ENCODE results near the gene FOXK1.

GRCh38 chr7:4815121-4815520, 133.0 kb downstream of the FOXK1 start:
- TF ChIP-seq POLR2AphosphoS5 (IDR thresholded peaks at IDR 0.05; ENCODE audit: low read depth) (no peak), CTCF (conservative IDR thresholded peaks at IDR 0.05; ENCODE audit: low read depth in 2 of 2) (no peak), EZH2 (IDR thresholded peaks at IDR 0.05; ENCODE audit: low read depth, unreplicated experiment) (no peak), JUNB (IDR thresholded peaks at IDR 0.05; ENCODE audit: unreplicated experiment) (no peak), CREB1 (CRISPR knock-in tag; IDR thresholded peaks at IDR 0.05; ENCODE audit: low read depth) (no peak), ZNF331 (CRISPR knock-in tag; IDR thresholded peaks at IDR 0.05; ENCODE audit: low read depth) (no peak)
- TF ChIP-seq, protein P1, sequence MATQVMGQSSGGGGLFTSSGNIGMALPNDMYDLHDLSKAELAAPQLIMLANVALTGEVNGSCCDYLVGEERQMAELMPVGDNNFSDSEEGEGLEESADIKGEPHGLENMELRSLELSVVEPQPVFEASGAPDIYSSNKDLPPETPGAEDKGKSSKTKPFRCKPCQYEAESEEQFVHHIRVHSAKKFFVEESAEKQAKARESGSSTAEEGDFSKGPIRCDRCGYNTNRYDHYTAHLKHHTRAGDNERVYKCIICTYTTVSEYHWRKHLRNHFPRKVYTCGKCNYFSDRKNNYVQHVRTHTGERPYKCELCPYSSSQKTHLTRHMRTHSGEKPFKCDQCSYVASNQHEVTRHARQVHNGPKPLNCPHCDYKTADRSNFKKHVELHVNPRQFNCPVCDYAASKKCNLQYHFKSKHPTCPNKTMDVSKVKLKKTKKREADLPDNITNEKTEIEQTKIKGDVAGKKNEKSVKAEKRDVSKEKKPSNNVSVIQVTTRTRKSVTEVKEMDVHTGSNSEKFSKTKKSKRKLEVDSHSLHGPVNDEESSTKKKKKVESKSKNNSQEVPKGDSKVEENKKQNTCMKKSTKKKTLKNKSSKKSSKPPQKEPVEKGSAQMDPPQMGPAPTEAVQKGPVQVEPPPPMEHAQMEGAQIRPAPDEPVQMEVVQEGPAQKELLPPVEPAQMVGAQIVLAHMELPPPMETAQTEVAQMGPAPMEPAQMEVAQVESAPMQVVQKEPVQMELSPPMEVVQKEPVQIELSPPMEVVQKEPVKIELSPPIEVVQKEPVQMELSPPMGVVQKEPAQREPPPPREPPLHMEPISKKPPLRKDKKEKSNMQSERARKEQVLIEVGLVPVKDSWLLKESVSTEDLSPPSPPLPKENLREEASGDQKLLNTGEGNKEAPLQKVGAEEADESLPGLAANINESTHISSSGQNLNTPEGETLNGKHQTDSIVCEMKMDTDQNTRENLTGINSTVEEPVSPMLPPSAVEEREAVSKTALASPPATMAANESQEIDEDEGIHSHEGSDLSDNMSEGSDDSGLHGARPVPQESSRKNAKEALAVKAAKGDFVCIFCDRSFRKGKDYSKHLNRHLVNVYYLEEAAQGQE (IDR thresholded peaks at IDR 0.05; ENCODE audit: unreplicated experiment): no peak
